Stimulated activated CD4-positive, alpha-beta T cell treated with anti-CD3 and anti-CD28 coated beads, Interleukin-4, amount 100 ng/mL, for 4 hours (primary cell): ENCODE results near the gene FOSB.
A peak's percentile ranks its signal among the peaks of the same experiment; 100 is the strongest.
"Not testable (repeated sequence)": the region's sequence is repeated elsewhere in the genome, so short reads cannot be mapped to it uniquely, and the experiment has no call there.

Source experiments
- DNase-seq, 2 experiments: peaks; one replicate each; pipeline ENCODE4 v3.0.0-alpha.2; 2020

FOSB gene

GRCh38 chr19:45467456-45468158 lies at the start of gene FOSB:
Gene FOSB (plus strand): TSS chr19:45467996. CDS start chr19:45468587, 591 bp downstream.
- DNase-seq, result peak; percentile 88 to 92

GRCh38 chr19:45418802-45419201 lies 49.0 kb upstream of the FOSB start:
- no peak for DNase-seq

GRCh38 chr19:45419396-45419795 lies 48.4 kb upstream of the FOSB start:
- DNase-seq, result no peak

- no peak for DNase-seq
These were observed 47.9 kb upstream of the FOSB start for GRCh38 chr19:45419895-45420294.

GRCh38 chr19:45420356-45420755 lies 47.4 kb upstream of the FOSB start:
- no peak for DNase-seq

- no peak for DNase-seq
These were observed 46.9 kb upstream of the FOSB start for GRCh38 chr19:45420871-45421270.

- DNase-seq, result no peak
These were observed 45.8 kb upstream of the FOSB start for GRCh38 chr19:45421947-45422498.

GRCh38 chr19:45423033-45423588 lies 44.7 kb upstream of the FOSB start:
- peak; percentile 81 to 82 for DNase-seq

- DNase-seq, result peak; percentile 55 to 61
These were observed 44.1 kb upstream of the FOSB start, which contains the start of gene ERCC1 for GRCh38 chr19:45423589-45424190. Gene ERCC1 (minus strand): TSS chr19:45423917. CDS start chr19:45423374, 543 bp downstream.

GRCh38 chr19:45424191-45425058 lies 43.4 kb upstream of the FOSB start:
- peak in 1 of 2 experiments; percentile 46 for DNase-seq

GRCh38 chr19:45428384-45429231 lies 39.2 kb upstream of the FOSB start:
- peak in 1 of 2 experiments; percentile 6 for DNase-seq

- DNase-seq, result not testable (repeated sequence)
These were observed 37.9 kb upstream of the FOSB start for GRCh38 chr19:45429896-45430295.

GRCh38 chr19:45431008-45431407 lies 36.8 kb upstream of the FOSB start:
- DNase-seq, result not testable (repeated sequence)

- DNase-seq, result not testable (repeated sequence)
These were observed 35.3 kb upstream of the FOSB start for GRCh38 chr19:45432543-45432942.

GRCh38 chr19:45437328-45437727 lies 30.5 kb upstream of the FOSB start:
- DNase-seq, result no peak

- no peak for DNase-seq
These were observed 28.6 kb upstream of the FOSB start for GRCh38 chr19:45439190-45439568.

- peak; percentile 80 for DNase-seq
These were observed 28.1 kb upstream of the FOSB start for GRCh38 chr19:45439569-45440258.

- DNase-seq, result no peak
These were observed 27.5 kb upstream of the FOSB start for GRCh38 chr19:45440259-45440638.

- no peak for DNase-seq
These were observed 26.7 kb upstream of the FOSB start for GRCh38 chr19:45440873-45441654.

GRCh38 chr19:45442408-45442777 lies 25.4 kb upstream of the FOSB start:
- no peak for DNase-seq
